Lung (tissue), 12 donors: Measurements from ENCODE around the gene FRYL. TPM values are rescaled to one million over a fixed set of nuclear protein-coding genes. Genes with fewer than 3 reads are reported as not detected.

Source experiments
- ATAC-seq: fragments of 200-7000 bp; cut with Tn5 transposase; one replicate; pipeline ENCODE4 v1.9.1; 2020; ENCODE audit warnings: moderate number of reproducible peaks; ENCODE audit not compliant: insufficient read depth, low FRiP score
- DNase-seq, 3 donors: peaks; one replicate each; pipeline ENCODE4 v3.0.0-alpha.2; 2013 to 2017
- H3K27ac ChIP-seq, 2 donors: one replicate each; pipeline ENCODE4 v1.5.1; 2013; ENCODE audit warnings: mild to moderate bottlenecking in 2 of 2, moderate library complexity in 2 of 2, control low read depth in 1 of 2, inconsistent platforms in 1 of 2, low read depth in 1 of 2, low read length in 1 of 2
- H3K27me3 ChIP-seq, 3 donors: one replicate each; pipeline ENCODE4 v1.5.1; 2013; ENCODE audit warnings: low read length in 2 of 3; ENCODE audit not compliant: control insufficient read depth in 3 of 3, insufficient read depth in 3 of 3
- H3K36me3 ChIP-seq, 4 donors: one replicate each; pipeline ENCODE4 v1.5.1; 2013; ENCODE audit warnings: low read length in 4 of 4, mild to moderate bottlenecking in 1 of 4, moderate library complexity in 1 of 4; ENCODE audit not compliant: control insufficient read depth in 4 of 4, insufficient read depth in 4 of 4
- H3K4me1 ChIP-seq, 5 donors: one replicate each; pipeline ENCODE4 v1.5.1; 2013; ENCODE audit warnings: low read length in 5 of 5, mild to moderate bottlenecking in 2 of 5, moderate library complexity in 1 of 5; ENCODE audit not compliant: control insufficient read depth in 5 of 5, insufficient read depth in 5 of 5
- H3K4me3 ChIP-seq: one replicate; pipeline ENCODE4 v1.5.1; 2013; ENCODE audit warnings: mild to moderate bottlenecking, control low read depth, moderate library complexity
- H3K9ac ChIP-seq, 2 donors: one replicate each; pipeline ENCODE4 v1.5.1; 2013; ENCODE audit warnings: low read length in 2 of 2, control low read depth in 1 of 2; ENCODE audit not compliant: insufficient read depth in 1 of 2
- H3K9me3 ChIP-seq, 4 donors: one replicate each; pipeline ENCODE4 v1.5.1; 2013; ENCODE audit warnings: low read length in 3 of 4, mild to moderate bottlenecking in 1 of 4, moderate library complexity in 1 of 4; ENCODE audit not compliant: control insufficient read depth in 4 of 4, insufficient read depth in 3 of 4
- CTCF ChIP-seq: IDR thresholded peaks from 2 replicates; pipeline ENCODE4 v1.5.1; 2012; ENCODE audit warnings: mild to moderate bottlenecking; ENCODE audit errors: control extremely low read depth, extremely low read depth
- WGBS, 2 donors: extraction: QIAGEN DNeasy Blood & Tissue Kit; methylation state at CpG; one replicate each; pipeline ENCODE4 v1.1.7; 2013; 5-methylcytosine and 5-hydroxymethylcytosine counted together
- polyA plus RNA-seq, 2 donors: library from polyadenylated mRNA; stranded (reverse); fragments of 200-250 nt; gene quantifications; one replicate each; pipeline ENCODE4 v1.2.1, GENCODE V29; 2013
- total RNA-seq, 2 donors: library from RNA; depleted of rRNA in 1 of 2; stranded (reverse); fragments of >200 nt in 1 of 2; gene quantifications; one replicate each; pipeline ENCODE4 v1.2.1, GENCODE V29; 2014 to 2021
- donor health status: control.
- donor health status: control.
- donor health status: Bipolar disorder and iron deficiency.
- donor health status: healthy.
- donor health status: DM: yes; HTN: yes; CAD: no.

The FRYL gene
- total and polyA plus RNA-seq, 4 donors = 12.6 to 188 (median 31.7) TPM

- peak; percentile 92 for ATAC-seq
- no peaks in the 10 kb centered on the region for H3K27me3 ChIP-seq
- no peaks in the 10 kb centered on the region for H3K9me3 ChIP-seq
- no peak overlapping the region for H3K4me3 ChIP-seq
- TF ChIP-seq CTCF = peak; percentile 88
- WGBS, 2 donors = 10 to 19% methylated on average over 3 of the region's 3 CpGs
- H3K9ac ChIP-seq = no peak overlapping the region
- peaks cover 4 to 19% (median 6%) of the 10 kb centered on the region in 4 donors for H3K36me3 ChIP-seq
- no peaks in the 10 kb centered on the region for H3K4me1 ChIP-seq
- DNase-seq = peak; percentile 60 to 86 (median 80)
- H3K27ac ChIP-seq = no peak overlapping the region
These were observed 201.7 kb downstream of the FRYL start for GRCh38 chr4:48578132-48578968.

DNA sequence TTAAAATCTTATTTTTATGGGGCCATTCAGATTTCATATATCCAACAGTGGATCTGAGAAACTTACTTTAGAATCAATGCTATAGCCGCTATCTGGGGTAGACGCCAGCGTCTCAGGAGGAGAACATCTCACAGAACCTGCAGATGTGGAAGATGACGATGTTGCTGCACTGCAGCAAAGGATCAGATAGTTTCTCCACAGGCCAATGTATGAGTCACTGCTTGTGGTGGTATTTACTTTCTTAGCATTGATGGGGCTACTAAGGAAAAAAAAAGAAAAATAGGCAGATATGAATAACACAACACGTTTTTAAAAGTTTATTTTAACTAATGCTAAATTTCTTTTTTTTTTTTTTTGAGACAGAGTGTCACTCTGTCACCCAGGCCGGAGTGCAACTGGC lies 204.1 kb downstream of the FRYL start:
- 90 to 94% methylated on average over 6 of the region's 6 CpGs for WGBS, 2 donors
- H3K9ac ChIP-seq = no peak overlapping the region
- no peak for TF ChIP-seq CTCF
- no peak overlapping the region for H3K27ac ChIP-seq
- no peaks in the 10 kb centered on the region for H3K4me1 ChIP-seq
- DNase-seq (no peak), ATAC-seq (no peak)
- H3K27me3 ChIP-seq = no peaks in the 10 kb centered on the region
- H3K36me3 ChIP-seq = peaks cover 7 to 19% (median 13%) of the 10 kb centered on the region in 4 donors
- H3K9me3 ChIP-seq = no peaks in the 10 kb centered on the region
- no peak overlapping the region for H3K4me3 ChIP-seq

DNA sequence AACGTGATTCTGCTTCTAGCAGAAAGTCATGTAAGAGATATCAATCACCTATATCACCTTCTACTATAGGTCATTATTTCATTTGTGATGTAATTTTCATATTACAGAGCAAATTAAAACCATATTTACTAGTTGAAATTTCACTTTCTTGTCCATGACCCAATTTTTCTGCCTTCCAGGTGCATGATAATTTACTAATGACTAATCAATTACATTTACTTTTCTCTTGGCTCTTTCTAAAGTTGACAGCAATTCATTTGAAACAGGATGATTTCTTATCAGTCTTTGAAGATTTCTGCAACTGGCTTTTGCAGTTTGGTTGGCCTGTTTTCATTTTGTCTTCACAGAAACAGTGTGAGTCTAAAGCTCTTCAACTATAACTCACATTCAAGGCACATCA lies 208.6 kb downstream of the FRYL start:
- Histone ChIP-seq H3K27me3 (no peaks in the 10 kb centered on the region), H3K4me3 (no peak overlapping the region), H3K27ac (no peak overlapping the region), H3K9me3 (no peaks in the 10 kb centered on the region), H3K36me3 (peaks cover 8 to 31% (median 17%) of the 10 kb centered on the region in 4 donors), H3K4me1 (no peaks in the 10 kb centered on the region), H3K9ac (no peak overlapping the region)
- no peak for ATAC-seq
- no peak for TF ChIP-seq CTCF
- DNase-seq = no peak
- WGBS, 2 donors = 77 to 80% methylated on average over 1 of the region's 1 CpG
